Spleen (tissue), 7 donors: ENCODE data around the gene CACNA1A.

Experiments used
- CTCF ChIP-seq, 11 experiments: fragments of 200-600 bp in 7 of 11; fragments of 450-650 bp in 4 of 11; sonication (generic) in 4 of 11; IDR thresholded peaks in 8 of 11; conservative IDR thresholded peaks in 3 of 11; 1 replicate in 7 of 11; 2 replicates in 4 of 11; pipeline versions ENCODE4 v1.4.0 to v1.8.0; 2016 to 2021; ENCODE audit warnings: antibody characterized with exemption in 11 of 11, inconsistent platforms in 4 of 11, mild to moderate bottlenecking in 1 of 11
- POLR2A ChIP-seq, 3 donors: fragments of 450-650 bp; IDR thresholded peaks; one replicate each; pipeline ENCODE4 v1.5.1; 2017; ENCODE audit warnings: antibody characterized with exemption in 3 of 3, mild to moderate bottlenecking in 1 of 3
- POLR2AphosphoS5 ChIP-seq, 3 donors: sonication (generic); formaldehyde crosslinking; IDR thresholded peaks; one replicate each; pipeline ENCODE4 v1.5.1; 2017; ENCODE audit warnings: antibody characterized with exemption in 3 of 3
- donor health status: DM: no; HTN: no; CAD: no; lungs with moderate emphysema.
- donor health status: DM: no; HTN: no; CAD: no.
- donor health status: DM: no; HTN: no; CAD: no.

- TF ChIP-seq POLR2AphosphoS5 (IDR thresholded peaks at IDR 0.05) (no peak), POLR2A (IDR thresholded peaks at IDR 0.05) (no peak), CTCF (IDR thresholded peaks at IDR 0.05 in 8 of 11, conservative IDR thresholded peaks at IDR 0.05 in 3 of 11) (no peak)
Measured at GRCh38 chr19:13400296-13400695, 106.0 kb downstream of the CACNA1A start.
